ENCODE data around the gene KCNJ10. TPM values are rescaled to one million over a fixed set of nuclear protein-coding genes. Genes with fewer than 3 reads are reported as not detected.

The KCNJ10 gene
- total and polyA plus RNA-seq, 2 of the 13 experiments (the other 11 are each of a cell fraction or from before 2014, with no cell fraction given) = 4.4 to 10.3 TPM

DNA sequence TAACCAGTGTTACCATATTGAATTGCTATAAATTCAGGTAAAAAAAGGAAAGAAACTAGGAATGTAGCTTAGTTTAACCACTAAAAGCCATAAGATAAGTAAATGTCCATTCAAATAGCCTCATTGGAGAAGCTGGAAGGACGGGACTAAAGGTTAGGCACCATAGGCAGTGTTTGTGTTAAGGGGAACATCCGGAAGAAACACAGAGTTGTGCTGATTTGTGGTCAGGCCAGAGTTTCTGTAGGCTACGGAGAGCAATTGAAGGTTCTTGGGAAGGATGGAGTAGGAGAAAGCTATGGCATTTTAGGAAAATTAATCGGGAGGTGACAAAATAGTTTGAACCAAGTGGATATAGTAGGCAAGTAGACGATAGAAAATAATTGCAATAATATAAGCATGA, 1.3 kb upstream of the KCNJ10 start:
- Histone ChIP-seq H3K27ac (ENCODE audit: extremely low read length, insufficient read depth, low read length) (no peak overlapping the region), H3K36me3 (replicated peaks in 1 of 2; ENCODE audit: control insufficient read depth in 1 of 2, insufficient read depth in 2 of 2, low read length in 2 of 2) (no peaks in the 10 kb centered on the region; a peak in 1 of 5 replicates), H3K9ac (ENCODE audit: insufficient read depth, low read depth, low read length) (peak overlapping the region; percentile 72; the same call in 1 of the 2 replicates), H3K9me3 (ENCODE audit: low read length) (no peaks in the 10 kb centered on the region), H4K20me1 (ENCODE audit: insufficient read depth, low read length) (no peaks in the 10 kb centered on the region), H3K4me3 (replicated peaks in 1 of 3; ENCODE audit: insufficient read depth in 1 of 3, low read depth in 2 of 3, low read length in 3 of 3) (peak overlapping the region; percentile 77 to 87 (median 80); a peak in 3 of 6 replicates), H3K4me1 (ENCODE audit: insufficient read depth, low read length) (peaks cover 83% of the 10 kb centered on the region), H3K79me2 (ENCODE audit: insufficient read depth, low read length) (peaks cover 3% of the 10 kb centered on the region), H2AFZ (ENCODE audit: low read length) (no peak overlapping the region), H3K27me3 (ENCODE audit: control insufficient read depth in 1 of 2, insufficient read depth in 2 of 2, low read length in 2 of 2) (no peaks in the 10 kb centered on the region; a peak in 1 of 5 replicates), H3K4me2 (ENCODE audit: low read depth, low read length) (peak overlapping the region; percentile 92)
- ATAC-seq = no peak
- intact Hi-C loops (cut with micrococcal nuclease; ENCODE audit: unreplicated experiment) = no loop called here
- peak; percentile 72 for FAIRE-seq
- no TSS peak for BruUV-seq (replicated peaks)
- WGBS (ENCODE audit: low lambda C conversion rate) = 35% methylated on average over 5 of the region's 5 CpGs
- peak; percentile 46 for DNase-seq (ENCODE audit: low spot score)
- ChIA-PET CTCF (ENCODE audit: low intra/inter-chr PET ratio, low total read pairs) (no interaction called here), POLR2A (interaction anchor here (0.9 to 1.8 kb wide), 2 partner anchors 25 to 191 kb away, joined by 3 to 4 read pairs; partner anchors contain the start of gene DCAF8)
- in situ Hi-C loops (cut with HindIII; ENCODE audit: extremely low pct_ligation_motif_present, low pct_unique_long_range_greater_than_20kb) = no loop called here
- TF ChIP-seq RAD51 (IDR thresholded peaks at IDR 0.05; ENCODE audit: borderline replicate concordance) = no peak
- TF ChIP-seq HNF4A (CRISPR knock-in tag; IDR thresholded peaks at IDR 0.05) = peak; percentile 21; the same call in 1 of the 2 replicates
- TF ChIP-seq ELF1 (CRISPR knock-in tag; IDR thresholded peaks at IDR 0.05) = peak; percentile 52
- 0 out of 2 replicates have a peak, but pooled peaks have one; percentile 31 for TF ChIP-seq PPARG (CRISPR knock-in tag; conservative IDR thresholded peaks at IDR 0.05)
- peak; percentile 12; the same call in 1 of the 2 replicates for TF ChIP-seq RXRB (CRISPR knock-in tag; IDR thresholded peaks at IDR 0.05; ENCODE audit: borderline replicate concordance)
- TF ChIP-seq ETV5 (CRISPR knock-in tag; IDR thresholded peaks at IDR 0.05; ENCODE audit: borderline replicate concordance) = peak; percentile 76; the same call in 1 of the 2 replicates
- no peak for TF ChIP-seq FOXA1 (IDR thresholded peaks at IDR 0.05)
- 0 out of 2 replicates have a peak, but pooled peaks have one; percentile 11 for TF ChIP-seq FOXA1 (CRISPR knock-in tag; IDR thresholded peaks at IDR 0.05)
- TF ChIP-seq ZNF589 (CRISPR knock-in tag; conservative IDR thresholded peaks at IDR 0.05) = no peak
- TF ChIP-seq ZNF501 (CRISPR knock-in tag; IDR thresholded peaks at IDR 0.05) = no peak
- peak; percentile 55; the same call in 1 of the 2 replicates for TF ChIP-seq SAP130 (CRISPR knock-in tag; IDR thresholded peaks at IDR 0.05; ENCODE audit: low read depth)
- TF ChIP-seq, protein P1, sequence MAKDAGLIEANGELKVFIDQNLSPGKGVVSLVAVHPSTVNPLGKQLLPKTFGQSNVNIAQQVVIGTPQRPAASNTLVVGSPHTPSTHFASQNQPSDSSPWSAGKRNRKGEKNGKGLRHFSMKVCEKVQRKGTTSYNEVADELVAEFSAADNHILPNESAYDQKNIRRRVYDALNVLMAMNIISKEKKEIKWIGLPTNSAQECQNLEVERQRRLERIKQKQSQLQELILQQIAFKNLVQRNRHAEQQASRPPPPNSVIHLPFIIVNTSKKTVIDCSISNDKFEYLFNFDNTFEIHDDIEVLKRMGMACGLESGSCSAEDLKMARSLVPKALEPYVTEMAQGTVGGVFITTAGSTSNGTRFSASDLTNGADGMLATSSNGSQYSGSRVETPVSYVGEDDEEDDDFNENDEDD (CRISPR knock-in tag; IDR thresholded peaks at IDR 0.05; ENCODE audit: borderline replicate concordance) = peak; percentile 23; the same call in 1 of the 2 replicates
- TF ChIP-seq, protein P2, sequence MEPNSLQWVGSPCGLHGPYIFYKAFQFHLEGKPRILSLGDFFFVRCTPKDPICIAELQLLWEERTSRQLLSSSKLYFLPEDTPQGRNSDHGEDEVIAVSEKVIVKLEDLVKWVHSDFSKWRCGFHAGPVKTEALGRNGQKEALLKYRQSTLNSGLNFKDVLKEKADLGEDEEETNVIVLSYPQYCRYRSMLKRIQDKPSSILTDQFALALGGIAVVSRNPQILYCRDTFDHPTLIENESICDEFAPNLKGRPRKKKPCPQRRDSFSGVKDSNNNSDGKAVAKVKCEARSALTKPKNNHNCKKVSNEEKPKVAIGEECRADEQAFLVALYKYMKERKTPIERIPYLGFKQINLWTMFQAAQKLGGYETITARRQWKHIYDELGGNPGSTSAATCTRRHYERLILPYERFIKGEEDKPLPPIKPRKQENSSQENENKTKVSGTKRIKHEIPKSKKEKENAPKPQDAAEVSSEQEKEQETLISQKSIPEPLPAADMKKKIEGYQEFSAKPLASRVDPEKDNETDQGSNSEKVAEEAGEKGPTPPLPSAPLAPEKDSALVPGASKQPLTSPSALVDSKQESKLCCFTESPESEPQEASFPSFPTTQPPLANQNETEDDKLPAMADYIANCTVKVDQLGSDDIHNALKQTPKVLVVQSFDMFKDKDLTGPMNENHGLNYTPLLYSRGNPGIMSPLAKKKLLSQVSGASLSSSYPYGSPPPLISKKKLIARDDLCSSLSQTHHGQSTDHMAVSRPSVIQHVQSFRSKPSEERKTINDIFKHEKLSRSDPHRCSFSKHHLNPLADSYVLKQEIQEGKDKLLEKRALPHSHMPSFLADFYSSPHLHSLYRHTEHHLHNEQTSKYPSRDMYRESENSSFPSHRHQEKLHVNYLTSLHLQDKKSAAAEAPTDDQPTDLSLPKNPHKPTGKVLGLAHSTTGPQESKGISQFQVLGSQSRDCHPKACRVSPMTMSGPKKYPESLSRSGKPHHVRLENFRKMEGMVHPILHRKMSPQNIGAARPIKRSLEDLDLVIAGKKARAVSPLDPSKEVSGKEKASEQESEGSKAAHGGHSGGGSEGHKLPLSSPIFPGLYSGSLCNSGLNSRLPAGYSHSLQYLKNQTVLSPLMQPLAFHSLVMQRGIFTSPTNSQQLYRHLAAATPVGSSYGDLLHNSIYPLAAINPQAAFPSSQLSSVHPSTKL (CRISPR knock-in tag; IDR thresholded peaks at IDR 0.05) = 0 out of 2 replicates have a peak, but pooled peaks have one; percentile 15

Data from HepG2 (cell line).